Measurements from ENCODE around the gene WBP1L. TPM values are rescaled to one million over a fixed set of nuclear protein-coding genes. Genes with fewer than 3 reads are reported as not detected.
A peak's percentile ranks its signal among the peaks of the same experiment; 100 is the strongest.
"Not testable (repeated sequence)": the region's sequence is repeated elsewhere in the genome, so short reads cannot be mapped to it uniquely, and the experiment has no call there.

Gene WBP1L
- total RNA-seq, 2 experiments from 2014 or later: 31.7 to 31.9 TPM

DNA sequence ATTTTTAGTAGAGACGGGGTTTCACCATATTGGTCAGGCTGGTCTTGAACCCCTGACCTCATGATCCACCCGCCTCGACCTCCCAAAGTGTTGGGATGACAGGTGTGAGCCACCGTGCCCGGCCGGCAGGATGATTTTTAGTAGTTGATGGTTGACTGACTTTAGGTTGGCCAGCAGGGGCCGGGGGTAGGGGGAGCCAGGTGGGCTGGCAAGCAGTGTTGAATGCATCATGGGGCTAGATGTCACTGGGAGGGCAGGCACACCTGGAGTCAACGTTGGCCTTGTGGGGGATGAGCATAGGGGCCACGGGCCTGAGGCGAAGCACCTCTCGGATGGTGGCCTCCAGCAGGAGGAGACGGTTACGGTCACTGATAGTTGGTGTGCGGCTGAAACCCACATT, 88.5 kb downstream of the WBP1L start:
- no peaks in the 10 kb centered on the region for H3K27me3 Mint-ChIP-seq
- H3K9me3 Mint-ChIP-seq: no peaks in the 10 kb centered on the region
- CTCF ChIA-PET: interaction anchor here (0.6 to 1.4 kb wide), 3 partner anchors 9 to 472 kb away, joined by 3 to 5 read pairs (median 4); no protein-coding TSS in a partner anchor
- no peak overlapping the region for H3K4me3 Mint-ChIP-seq
- POLR2A ChIA-PET: no interaction called here
- no peak overlapping the region for H3K27ac Mint-ChIP-seq
- H3K4me1 Mint-ChIP-seq: peaks cover 3% of the 10 kb centered on the region
- H3K36me3 Mint-ChIP-seq (ENCODE audit: low read depth): no peaks in the 10 kb centered on the region
- DNase-seq: no peak

- Mint-ChIP-seq H3K4me3 (no peak overlapping the region), H3K27me3 (peaks cover 3% of the 10 kb centered on the region), H3K27ac (no peak overlapping the region), H3K4me1 (peaks cover 3% of the 10 kb centered on the region), H3K9me3 (peaks cover under 1% of the 10 kb centered on the region), H3K36me3 (ENCODE audit: low read depth) (peaks cover under 1% of the 10 kb centered on the region)
- CTCF ChIA-PET: interaction anchor here (0.9 to 1.2 kb wide), 3 partner anchors 41 to 501 kb away, joined by 3 to 4 read pairs (median 4); no protein-coding TSS in a partner anchor
- DNase-seq: no peak
- POLR2A ChIA-PET: no interaction called here
These were observed 89.2 kb downstream of the WBP1L start for GRCh38 chr10:102832987-102833386.

- Mint-ChIP-seq H3K27me3 (peaks cover 8% of the 10 kb centered on the region), H3K36me3 (ENCODE audit: low read depth) (peaks cover 4% of the 10 kb centered on the region), H3K4me3 (no peak overlapping the region), H3K4me1 (peaks cover 3% of the 10 kb centered on the region), H3K27ac (no peak overlapping the region), H3K9me3 (peaks cover 5% of the 10 kb centered on the region)
- POLR2A ChIA-PET: no interaction called here
- CTCF ChIA-PET: interaction anchor here (0.9 to 4.8 kb wide), 4 partner anchors 40 to 500 kb away, joined by 3 to 55 read pairs (median 4); no protein-coding TSS in a partner anchor
- DNase-seq: no peak
These were observed 90.4 kb downstream of the WBP1L start for GRCh38 chr10:102834143-102834542.

DNA sequence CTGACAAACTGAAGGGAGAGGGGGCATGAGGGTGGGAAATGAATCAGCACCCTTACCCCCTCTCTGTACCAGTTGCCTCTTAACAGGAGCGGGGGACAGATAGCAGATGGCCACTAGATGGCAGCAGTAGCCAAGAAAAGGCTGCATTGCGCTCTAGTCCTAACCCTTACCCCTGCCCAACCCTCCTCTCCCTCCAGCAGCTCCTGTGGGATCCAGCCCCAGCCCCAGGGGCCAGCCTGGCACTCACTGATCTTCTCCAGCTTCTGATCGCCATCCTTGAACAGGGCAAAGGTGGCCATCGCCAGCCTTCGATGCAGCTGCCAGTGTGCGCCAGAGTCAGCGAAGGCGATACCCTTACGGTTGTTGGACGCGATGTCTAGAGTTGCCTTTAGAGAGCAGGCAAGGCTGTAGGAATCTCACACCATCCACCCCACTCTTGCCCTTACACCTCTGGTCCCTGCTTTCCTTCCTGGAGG, 91.3 kb downstream of the WBP1L start:
- ChIA-PET POLR2A (interaction anchor here (0.9 to 1.4 kb wide), 2 partner anchors 67 to 357 kb away, joined by 3 to 4 read pairs; no protein-coding TSS in a partner anchor), CTCF (interaction anchor here (0.8 to 4.8 kb wide), 8 partner anchors 23 to 499 kb away, joined by 3 to 55 read pairs (median 6); no protein-coding TSS in a partner anchor)
- no peak overlapping the region for H3K27ac Mint-ChIP-seq
- peaks cover 2% of the 10 kb centered on the region for H3K4me1 Mint-ChIP-seq
- DNase-seq: peak; percentile 77
- H3K36me3 Mint-ChIP-seq (ENCODE audit: low read depth): peaks cover 4% of the 10 kb centered on the region
- peaks cover 16% of the 10 kb centered on the region for H3K27me3 Mint-ChIP-seq
- peaks cover 5% of the 10 kb centered on the region for H3K9me3 Mint-ChIP-seq
- H3K4me3 Mint-ChIP-seq: no peak overlapping the region

DNA sequence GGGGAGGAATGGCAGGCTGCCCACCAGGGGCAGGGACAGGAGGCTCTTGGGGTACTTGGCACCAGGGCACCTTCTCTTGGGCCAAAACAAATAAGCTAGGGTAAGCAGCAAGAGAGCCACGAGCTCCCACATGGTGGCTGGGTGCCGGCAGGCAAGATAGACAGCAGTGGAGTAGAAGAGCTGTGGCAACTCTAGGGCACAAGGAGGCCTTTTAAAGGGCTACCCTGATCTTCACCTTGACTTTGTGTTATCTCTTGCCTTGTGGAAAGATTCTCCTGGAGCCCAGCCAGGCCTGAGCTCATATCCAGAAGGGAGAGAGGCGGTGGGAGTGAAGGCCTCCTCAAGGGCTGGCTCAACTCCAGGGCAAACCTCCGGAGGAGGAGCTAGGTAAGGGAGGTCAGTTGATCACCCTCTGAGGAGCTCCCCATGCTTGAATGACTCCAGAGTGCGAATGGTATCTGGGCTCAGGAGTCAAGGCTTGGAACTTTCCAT, 93.5 kb downstream of the WBP1L start, which contains the start of gene CYP17A1:
Gene CYP17A1, minus strand, starts transcription at position 184 of the 492 bp plus-strand sequence. Its CDS starts 52 bp downstream, at position 132.
- peaks cover 5% of the 10 kb centered on the region for H3K9me3 Mint-ChIP-seq
- no peak for DNase-seq
- ChIA-PET POLR2A (no interaction called here), CTCF (interaction anchor here (0.8 to 4.8 kb wide), 4 partner anchors 65 to 497 kb away, joined by 3 to 55 read pairs (median 5); no protein-coding TSS in a partner anchor)
- peaks cover 26% of the 10 kb centered on the region for H3K27me3 Mint-ChIP-seq
- peaks cover 4% of the 10 kb centered on the region for H3K36me3 Mint-ChIP-seq (ENCODE audit: low read depth)
- H3K4me3 Mint-ChIP-seq: no peak within 1 kb of the TSS
- H3K4me1 Mint-ChIP-seq: no peaks in the 10 kb centered on the region
- no peak within 1 kb of the TSS for H3K27ac Mint-ChIP-seq

GRCh38 chr10:102838276-102838927, 94.7 kb downstream of the WBP1L start:
- CTCF ChIA-PET: interaction anchor here (4.8 kb wide), 1 partner anchor 64 kb away, joined by 55 read pairs; no protein-coding TSS in a partner anchor
- H3K27me3 Mint-ChIP-seq: peaks cover 33% of the 10 kb centered on the region
- H3K4me3 Mint-ChIP-seq; POLR2A ChIA-PET; H3K36me3 Mint-ChIP-seq (ENCODE audit: low read depth); DNase-seq; H3K4me1 Mint-ChIP-seq; H3K27ac Mint-ChIP-seq; H3K9me3 Mint-ChIP-seq: not testable (repeated sequence)

DNA sequence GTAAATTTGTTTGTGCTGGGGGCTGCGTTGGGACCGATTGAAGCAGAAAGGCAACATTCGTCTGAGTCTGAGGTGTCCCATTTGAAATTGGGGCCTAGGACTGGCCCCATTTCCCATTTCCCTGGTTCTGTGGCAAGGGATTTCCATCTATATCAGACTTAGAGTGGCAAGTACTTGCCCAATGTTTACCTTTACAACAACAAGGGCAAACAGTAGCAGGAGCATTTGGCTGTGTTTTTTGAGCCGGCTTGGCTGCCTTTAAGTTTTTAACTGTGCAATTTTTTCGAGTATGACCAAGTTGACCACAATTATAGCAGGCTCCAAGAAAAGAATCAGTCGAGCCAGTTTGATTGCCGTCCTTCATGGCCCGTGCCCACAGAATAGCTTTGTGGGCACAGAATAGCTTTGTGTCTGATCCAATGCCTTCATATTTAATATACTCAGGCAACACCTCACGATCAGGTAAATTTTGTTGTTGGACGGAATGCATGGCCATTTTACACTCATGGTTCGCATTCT, 98.1 kb downstream of the WBP1L start:
- H3K27me3 Mint-ChIP-seq: peaks cover 38% of the 10 kb centered on the region
- H3K4me1 Mint-ChIP-seq: no peaks in the 10 kb centered on the region
- ChIA-PET CTCF (no interaction called here), POLR2A (interaction anchor here (1.6 kb wide), 1 partner anchor 13 kb away, joined by 3 read pairs; no protein-coding TSS in a partner anchor)
- H3K9me3 Mint-ChIP-seq: peaks cover 5% of the 10 kb centered on the region
- no peak overlapping the region for H3K4me3 Mint-ChIP-seq
- no peak overlapping the region for H3K27ac Mint-ChIP-seq
- peaks cover 4% of the 10 kb centered on the region for H3K36me3 Mint-ChIP-seq (ENCODE audit: low read depth)
- no peak for DNase-seq

- H3K9me3 Mint-ChIP-seq; H3K4me1 Mint-ChIP-seq; H3K27ac Mint-ChIP-seq; DNase-seq; H3K4me3 Mint-ChIP-seq; H3K36me3 Mint-ChIP-seq (ENCODE audit: low read depth); CTCF ChIA-PET: not testable (repeated sequence)
- peaks cover 33% of the 10 kb centered on the region for H3K27me3 Mint-ChIP-seq
- POLR2A ChIA-PET: interaction anchor here (1.6 kb wide), 1 partner anchor 12 kb away, joined by 3 read pairs; no protein-coding TSS in a partner anchor
These were observed 99.4 kb downstream of the WBP1L start for GRCh38 chr10:102843139-102843538.

DNA sequence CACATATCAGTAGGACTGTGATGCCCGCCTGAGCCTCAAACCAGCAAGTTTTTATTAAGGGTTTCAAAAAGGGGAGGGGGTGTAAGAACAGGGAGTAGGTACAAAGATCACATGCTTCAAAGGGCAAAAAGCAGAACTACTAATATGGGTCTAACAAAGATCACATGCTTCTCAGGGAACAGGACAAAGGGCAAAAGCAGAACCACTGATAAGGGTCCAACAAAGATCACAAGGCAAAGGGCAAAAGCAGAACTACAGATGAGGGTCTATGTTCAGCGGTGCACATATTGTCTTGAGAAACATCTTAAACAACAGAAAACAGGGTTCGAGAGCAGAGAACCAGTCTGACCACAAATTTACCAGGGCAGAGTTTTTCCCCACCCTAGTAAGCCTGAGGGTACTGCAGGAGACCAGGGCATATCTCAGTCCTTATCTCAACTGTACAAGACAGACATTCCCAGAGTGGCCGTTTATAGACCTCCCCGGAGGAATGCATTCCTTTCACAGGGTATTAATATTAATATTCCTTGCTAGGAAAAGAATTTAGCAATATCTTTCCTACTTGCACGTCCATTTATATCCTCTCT, 100.5 kb downstream of the WBP1L start:
- DNase-seq; H3K27ac Mint-ChIP-seq; POLR2A ChIA-PET; H3K4me3 Mint-ChIP-seq; H3K36me3 Mint-ChIP-seq (ENCODE audit: low read depth); CTCF ChIA-PET; H3K4me1 Mint-ChIP-seq; H3K9me3 Mint-ChIP-seq: not testable (repeated sequence)
- peaks cover 29% of the 10 kb centered on the region for H3K27me3 Mint-ChIP-seq

DNA sequence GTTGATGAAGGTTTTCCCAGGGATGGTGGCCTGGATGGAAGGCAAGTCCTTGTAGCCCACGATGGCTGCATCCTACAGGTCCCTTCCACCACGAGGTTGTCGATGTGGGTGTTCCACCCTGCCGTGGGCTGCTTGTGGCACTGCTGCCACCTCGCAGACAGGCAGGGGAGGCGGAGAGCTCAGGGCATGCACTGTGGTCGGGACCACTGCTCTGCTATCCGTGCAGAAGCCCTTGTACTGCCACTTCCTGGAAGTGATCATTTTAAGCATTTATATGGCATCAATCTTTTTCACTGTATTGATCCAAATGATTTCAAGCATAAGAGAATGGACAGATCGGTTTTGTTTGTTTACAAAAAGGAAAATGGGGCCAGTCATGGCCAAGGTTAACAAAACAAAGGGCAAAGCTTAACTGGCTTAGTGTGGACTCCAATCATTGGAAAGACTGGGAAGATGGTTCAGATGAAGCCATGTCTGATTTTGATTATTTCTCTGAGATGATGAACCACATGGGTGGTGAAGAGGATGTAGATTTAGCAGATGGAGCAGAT, 101.7 kb downstream of the WBP1L start:
- Mint-ChIP-seq H3K27me3 (peaks cover 21% of the 10 kb centered on the region), H3K4me3 (no peak overlapping the region), H3K9me3 (no peaks in the 10 kb centered on the region), H3K4me1 (no peaks in the 10 kb centered on the region), H3K36me3 (ENCODE audit: low read depth) (no peaks in the 10 kb centered on the region), H3K27ac (no peak overlapping the region)
- ChIA-PET CTCF (no interaction called here), POLR2A (no interaction called here)
- DNase-seq: no peak

- no peak overlapping the region for H3K27ac Mint-ChIP-seq
- CTCF ChIA-PET: no interaction called here
- POLR2A ChIA-PET: no interaction called here
- peaks cover 8% of the 10 kb centered on the region for H3K4me1 Mint-ChIP-seq
- DNase-seq: no peak
- no peaks in the 10 kb centered on the region for H3K36me3 Mint-ChIP-seq (ENCODE audit: low read depth)
- H3K4me3 Mint-ChIP-seq: no peak overlapping the region
- H3K27me3 Mint-ChIP-seq: no peaks in the 10 kb centered on the region
- H3K9me3 Mint-ChIP-seq: no peaks in the 10 kb centered on the region
These were observed 106.3 kb downstream of the WBP1L start for GRCh38 chr10:102850025-102850518.

DNA sequence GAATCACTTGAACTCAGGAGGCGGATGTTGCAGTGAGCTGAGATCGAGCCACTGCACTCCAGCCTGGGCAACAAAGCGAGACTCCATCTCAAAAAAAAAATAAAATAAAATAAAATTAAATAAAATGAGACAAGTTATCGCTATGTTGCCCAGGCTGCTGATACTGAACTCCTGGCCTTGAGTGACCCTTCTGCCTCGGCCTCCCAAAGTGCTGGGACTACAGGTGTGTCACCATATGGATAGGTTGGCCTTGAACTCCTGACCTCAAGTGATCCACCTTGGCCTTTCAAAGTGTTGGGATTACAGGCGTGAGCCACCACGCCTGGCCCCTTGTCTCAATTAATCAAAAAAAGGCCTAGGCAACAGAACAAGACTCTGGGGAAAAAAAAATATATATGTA, 109.5 kb downstream of the WBP1L start:
- H3K27ac Mint-ChIP-seq; H3K36me3 Mint-ChIP-seq (ENCODE audit: low read depth); H3K9me3 Mint-ChIP-seq; POLR2A ChIA-PET; H3K27me3 Mint-ChIP-seq; H3K4me3 Mint-ChIP-seq; DNase-seq; CTCF ChIA-PET: not testable (repeated sequence)
- H3K4me1 Mint-ChIP-seq: peaks cover 21% of the 10 kb centered on the region
